Activated T-cell treated with anti-CD3 and anti-CD28 coated beads for 4 hours (primary cell): ENCODE data around the gene GRHL1.

Experiments
- DNase-seq: peaks from one replicate; pipeline ENCODE4 v3.0.0-alpha.2; 2020

GRHL1 gene

GRCh38 chr2:10047616-10048500 lies 96.4 kb downstream of the GRHL1 start:
- no peak for DNase-seq

DNA sequence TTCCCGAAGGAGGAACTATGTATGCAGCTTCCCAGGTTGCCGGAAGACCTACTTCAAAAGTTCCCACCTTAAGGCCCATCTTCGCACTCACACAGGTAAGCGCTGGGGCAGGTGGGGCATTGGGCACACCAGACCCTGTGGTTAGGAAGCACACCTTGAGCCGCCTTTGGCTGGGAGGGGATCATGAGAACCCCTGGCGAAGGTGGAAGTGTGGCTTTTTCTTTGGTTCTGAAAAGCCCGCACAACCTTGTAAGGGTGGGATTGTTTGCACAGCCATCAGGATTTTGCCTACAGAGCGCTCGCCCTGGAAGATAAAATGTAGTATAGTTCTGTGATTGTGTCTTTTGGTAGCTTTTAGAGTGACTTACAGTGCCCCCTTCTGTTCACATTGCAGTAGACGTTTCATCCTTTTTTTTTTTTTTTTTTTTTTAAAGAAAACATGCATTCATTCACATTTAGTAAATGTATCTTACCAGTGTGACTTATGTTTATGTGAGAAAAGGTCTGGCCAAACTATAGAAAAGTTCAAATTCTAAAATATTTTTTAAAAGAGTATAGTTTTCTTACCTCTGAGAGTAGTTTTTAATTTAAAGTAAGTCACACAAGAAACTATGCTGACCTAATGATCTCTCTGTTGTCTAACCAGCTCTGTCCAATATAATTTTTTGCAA lies 97.1 kb downstream of the GRHL1 start:
- DNase-seq = no peak
